GM12878 (cell line): ENCODE measurements around the gene TMEM168. TPM values are rescaled to one million over a fixed set of nuclear protein-coding genes. Genes with fewer than 3 reads are reported as not detected.

Experiments used
- BMI1 ChIP-seq: fragments of 450-650 bp; IDR thresholded peaks from 2 replicates; pipeline ENCODE4 v1.6.1; 2016; ENCODE audit warnings: mild to moderate bottlenecking, moderate library complexity, borderline replicate concordance
- BRCA1 ChIP-seq: IDR thresholded peaks from 2 replicates; pipeline ENCODE4 v1.6.1; 2011; ENCODE audit warnings: low read depth, low read length, improper control_type of control experiment
- CBFB ChIP-seq: IDR thresholded peaks from 2 replicates; pipeline ENCODE4 v1.6.1; 2016; ENCODE audit warnings: antibody characterized with exemption, low read depth
- EP300 ChIP-seq, 2 experiments: fragments of 150-350 bp in 1 of 2; IDR thresholded peaks; 2 replicates each; pipeline ENCODE4 v1.6.1; 2011 to 2012; ENCODE audit warnings: low read depth in 2 of 2, low read length in 2 of 2, borderline replicate concordance in 1 of 2, improper control_type of control experiment in 1 of 2, inconsistent platforms in 1 of 2; ENCODE audit not compliant: control insufficient read depth in 1 of 2
- ESRRA ChIP-seq: IDR thresholded peaks from 2 replicates; pipeline ENCODE4 v1.6.1; 2012; ENCODE audit warnings: mild to moderate bottlenecking, low read length, improper control_type of control experiment
- FOXK2 ChIP-seq: fragments of 450-650 bp; IDR thresholded peaks from 2 replicates; pipeline ENCODE4 v1.6.1; 2017; ENCODE audit warnings: mild to moderate bottlenecking, moderate library complexity
- IKZF2 ChIP-seq, 2 experiments: fragments of 450-650 bp; IDR thresholded peaks; 2 replicates each; pipeline ENCODE4 v1.6.1; 2017; ENCODE audit warnings: mild to moderate bottlenecking in 2 of 2, moderate library complexity in 2 of 2
- IRF3 ChIP-seq: fragments of 450-650 bp; IDR thresholded peaks from 2 replicates; pipeline ENCODE4 v1.6.1; 2014; ENCODE audit warnings: mild to moderate bottlenecking
- IRF4 ChIP-seq: IDR thresholded peaks from 2 replicates; pipeline ENCODE4 v1.6.1; 2011; ENCODE audit warnings: low read depth, low read length
- MLLT1 ChIP-seq: fragments of 450-650 bp; IDR thresholded peaks from 2 replicates; pipeline ENCODE4 v1.6.1; 2016; ENCODE audit warnings: mild to moderate bottlenecking
- MTA2 ChIP-seq: fragments of 450-650 bp; IDR thresholded peaks from 2 replicates; pipeline ENCODE4 v1.6.1; 2016; ENCODE audit warnings: low read depth, mild to moderate bottlenecking, moderate library complexity
- NFIC ChIP-seq: IDR thresholded peaks from 2 replicates; pipeline ENCODE4 v1.6.1; 2012; ENCODE audit warnings: low read depth, mild to moderate bottlenecking, inconsistent platforms, low read length, moderate library complexity
- PBX3 ChIP-seq: IDR thresholded peaks from 2 replicates; pipeline ENCODE4 v1.6.1; 2011; ENCODE audit warnings: mild to moderate bottlenecking, low read depth, low read length, moderate library complexity; ENCODE audit not compliant: insufficient replicate concordance
- POU2F2 ChIP-seq: IDR thresholded peaks from 3 replicates; pipeline ENCODE4 v1.6.1; 2011; ENCODE audit warnings: low read depth, mild to moderate bottlenecking, low read length, borderline replicate concordance
- RAD51 ChIP-seq: fragments of 450-650 bp; IDR thresholded peaks from 2 replicates; pipeline ENCODE4 v1.6.1; 2016; ENCODE audit warnings: moderate library complexity, mild to moderate bottlenecking, inconsistent platforms
- RUNX3 ChIP-seq: IDR thresholded peaks from 2 replicates; pipeline ENCODE4 v1.6.1; 2012; ENCODE audit warnings: low read length, inconsistent platforms
- SP1 ChIP-seq: IDR thresholded peaks from one replicate; pipeline ENCODE4 v1.6.1; 2011; ENCODE audit warnings: low read depth, low read length
- SUZ12 ChIP-seq: fragments of 200-600 bp; sonication (generic); IDR thresholded peaks from one replicate; pipeline ENCODE4 v1.6.1; 2018; ENCODE audit warnings: antibody characterized with exemption, mild to moderate bottlenecking; ENCODE audit not compliant: unreplicated experiment
- ZNF217 ChIP-seq: fragments of 450-650 bp; IDR thresholded peaks from 2 replicates; pipeline ENCODE4 v1.6.1; 2017; ENCODE audit warnings: antibody characterized with exemption, mild to moderate bottlenecking
- ZNF687 ChIP-seq: fragments of 450-650 bp; IDR thresholded peaks from 2 replicates; pipeline ENCODE4 v1.6.1; 2017; ENCODE audit warnings: mild to moderate bottlenecking, moderate library complexity
- polyA plus RNA-seq, 11 experiments: library from polyadenylated mRNA; depleted of rRNA in 4 of 11; unstranded in 6 of 11; stranded (reverse) in 5 of 11; fragments of >200 nt; fragmentation: Nextera tagmentation in 4 of 11; fragmentation: Illumina TruSeq in 1 of 11; extraction: Ambion mirVana in 4 of 11; extraction: Trizol in 1 of 11; gene quantifications; 1 replicate in 1 of 11; 2 replicates in 10 of 11; pipeline versions ENCODE4 v1.2.1 to v1.2.3, GENCODE V29; 2011 to 2016; ENCODE audit warnings: inconsistent platforms in 2 of 11, missing spikeins in 2 of 11, low read depth in 1 of 11
- total RNA-seq, 4 experiments: library from RNA; depleted of rRNA in 3 of 4; stranded (reverse); fragments of >200 nt in 3 of 4; fragmentation: Illumina TruSeq in 1 of 4; extraction: Trizol in 1 of 4; gene quantifications; 2 replicates each; pipeline versions ENCODE4 v1.2.1 to v1.2.3, GENCODE V29; 2013 to 2021

The TMEM168 gene
- total and polyA plus RNA-seq, 10 of the 15 experiments (the other 5 are each of a cell fraction or from before 2014, with no cell fraction given), result 9.1 to 44.2 (median 19.8) TPM

- 0 out of 2 replicates have a peak, but pooled peaks have one; percentile 59 for TF ChIP-seq ZNF687
- TF ChIP-seq IRF3, result no peak
- peak; percentile 19; the same call in 1 of the 2 replicates for TF ChIP-seq BMI1
- TF ChIP-seq IRF4, result peak; percentile 74; the same call in 1 of the 2 replicates
- TF ChIP-seq RUNX3, result peak; percentile 34; the same call in 1 of the 2 replicates
- TF ChIP-seq EP300 (IDR thresholded peaks at IDR 0.05; ENCODE audit: borderline replicate concordance in 1 of 2, control insufficient read depth in 1 of 2, low read depth in 2 of 2, low read length in 2 of 2), result peak in 1 of 2 experiments; percentile 62; a peak in 1 of 4 replicates
- TF ChIP-seq IKZF2 (IDR thresholded peaks at IDR 0.05), result peak in 1 of 2 experiments; percentile 77; a peak in 2 of 4 replicates
- TF ChIP-seq POU2F2, result 0 out of 3 replicates have a peak, but pooled peaks have one; percentile 4
- TF ChIP-seq FOXK2, result no peak
- TF ChIP-seq CBFB, result no peak
- peak; percentile 24 for TF ChIP-seq PBX3
- TF ChIP-seq SUZ12, result no peak
- 0 out of 2 replicates have a peak, but pooled peaks have one; percentile 2 for TF ChIP-seq ESRRA
- no peak for TF ChIP-seq SP1
- no peak for TF ChIP-seq ZNF217
- 0 out of 2 replicates have a peak, but pooled peaks have one; percentile 37 for TF ChIP-seq MLLT1
- no peak for TF ChIP-seq NFIC
- TF ChIP-seq RAD51, result no peak
- TF ChIP-seq MTA2, result peak; percentile 70; the same call in 1 of the 2 replicates
- TF ChIP-seq BRCA1, result no peak
These were observed 402 bp upstream of the TMEM168 start (continued) for GRCh38 chr7:112790586-112791003.
